NT2/D1 (cell line): ENCODE results near the gene GOLGA8N.

Experiments
- DNase-seq: peaks from one replicate; pipeline ENCODE4 v3.0.0-alpha.2; 2011; ENCODE audit warnings: low read depth, low spot score
- H3K27me3 ChIP-seq: 2 replicates; pipeline ENCODE4 v1.6.0; 2011; ENCODE audit warnings: mild to moderate bottlenecking; ENCODE audit not compliant: insufficient read length, insufficient read depth
- H3K36me3 ChIP-seq: 2 replicates; pipeline ENCODE4 v1.6.1; 2011; ENCODE audit warnings: mild to moderate bottlenecking, low read length, mixed read lengths; ENCODE audit not compliant: insufficient read depth, insufficient read length
- H3K4me1 ChIP-seq: 2 replicates; pipeline ENCODE4 v1.5.1; 2011; ENCODE audit not compliant: insufficient read depth, insufficient read length
- H3K4me3 ChIP-seq: 2 replicates; pipeline ENCODE4 v1.5.1; 2011; ENCODE audit warnings: low read depth; ENCODE audit not compliant: insufficient read length
- H3K9ac ChIP-seq: 2 replicates; pipeline ENCODE4 v1.6.0; 2011; ENCODE audit warnings: low read depth; ENCODE audit not compliant: insufficient read length
- H3K9me3 ChIP-seq: 2 replicates; pipeline ENCODE4 v1.5.1; 2011; ENCODE audit warnings: mild to moderate bottlenecking, low read length; ENCODE audit not compliant: insufficient read depth
- SUZ12 ChIP-seq: IDR thresholded peaks from 2 replicates; pipeline ENCODE4 v1.6.1; 2011; ENCODE audit not compliant: insufficient read length, insufficient read depth; ENCODE audit errors: extremely low read depth
- YY1 ChIP-seq: IDR thresholded peaks from 2 replicates; pipeline ENCODE4 v1.6.1; 2011; ENCODE audit not compliant: insufficient read length, insufficient read depth
- ZNF274 ChIP-seq: IDR thresholded peaks from 2 replicates; pipeline ENCODE4 v1.6.1; 2011; ENCODE audit warnings: mild to moderate bottlenecking, low read depth, low read length

The GOLGA8N gene

DNA sequence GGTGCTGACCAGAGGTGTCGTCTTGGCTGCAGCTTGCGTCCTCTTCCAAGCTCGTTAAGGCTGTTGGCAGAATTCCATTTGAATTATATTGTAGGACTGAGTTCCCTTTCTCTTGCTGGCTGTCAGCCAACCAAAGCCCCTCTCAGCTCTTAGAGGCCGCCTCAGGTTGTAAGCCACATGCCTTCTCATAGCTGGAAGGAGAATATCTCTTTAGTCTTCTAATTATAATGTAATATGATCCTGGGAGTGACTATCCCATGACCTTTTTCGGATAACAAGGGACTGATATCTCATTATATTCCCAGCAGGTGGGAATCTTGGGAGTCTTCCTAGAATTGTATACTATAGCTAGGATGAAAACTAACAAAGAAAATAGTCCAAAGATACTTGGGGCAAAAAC, 53.0 kb downstream of the GOLGA8N start:
- Histone ChIP-seq H3K9ac (no peak overlapping the region), H3K4me3 (no peak overlapping the region), H3K27me3 (no peaks in the 10 kb centered on the region), H3K4me1 (peaks cover 2% of the 10 kb centered on the region), H3K9me3 (no peaks in the 10 kb centered on the region), H3K36me3 (no peaks in the 10 kb centered on the region)
- TF ChIP-seq YY1 (no peak), SUZ12 (no peak), ZNF274 (no peak)
- no peak for DNase-seq

DNA sequence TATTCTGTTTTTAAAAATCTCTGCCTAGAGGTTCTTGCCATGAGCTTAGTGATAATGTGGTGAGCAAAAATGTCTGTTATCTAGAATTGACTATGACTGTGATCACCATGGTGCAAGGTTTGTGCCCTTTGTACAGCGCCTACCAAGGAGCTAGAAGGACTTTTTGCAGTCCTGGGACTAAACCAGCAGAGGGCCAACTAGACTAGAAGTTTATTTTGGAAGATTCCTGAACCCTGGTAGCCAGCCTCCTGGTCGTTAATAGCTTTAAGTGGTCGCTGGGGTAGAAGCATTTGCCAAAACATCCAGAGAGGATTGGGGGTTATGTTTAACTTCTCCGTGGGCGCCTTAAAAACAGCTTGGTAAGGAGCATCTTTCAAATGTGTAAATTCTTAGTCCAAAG, 56.1 kb downstream of the GOLGA8N start:
- Histone ChIP-seq H3K27me3 (no peaks in the 10 kb centered on the region), H3K4me1 (peaks cover 1% of the 10 kb centered on the region), H3K9ac (no peak overlapping the region), H3K36me3 (no peaks in the 10 kb centered on the region), H3K4me3 (no peak overlapping the region), H3K9me3 (no peaks in the 10 kb centered on the region)
- DNase-seq = no peak
- TF ChIP-seq SUZ12 (no peak), YY1 (no peak), ZNF274 (no peak)

DNA sequence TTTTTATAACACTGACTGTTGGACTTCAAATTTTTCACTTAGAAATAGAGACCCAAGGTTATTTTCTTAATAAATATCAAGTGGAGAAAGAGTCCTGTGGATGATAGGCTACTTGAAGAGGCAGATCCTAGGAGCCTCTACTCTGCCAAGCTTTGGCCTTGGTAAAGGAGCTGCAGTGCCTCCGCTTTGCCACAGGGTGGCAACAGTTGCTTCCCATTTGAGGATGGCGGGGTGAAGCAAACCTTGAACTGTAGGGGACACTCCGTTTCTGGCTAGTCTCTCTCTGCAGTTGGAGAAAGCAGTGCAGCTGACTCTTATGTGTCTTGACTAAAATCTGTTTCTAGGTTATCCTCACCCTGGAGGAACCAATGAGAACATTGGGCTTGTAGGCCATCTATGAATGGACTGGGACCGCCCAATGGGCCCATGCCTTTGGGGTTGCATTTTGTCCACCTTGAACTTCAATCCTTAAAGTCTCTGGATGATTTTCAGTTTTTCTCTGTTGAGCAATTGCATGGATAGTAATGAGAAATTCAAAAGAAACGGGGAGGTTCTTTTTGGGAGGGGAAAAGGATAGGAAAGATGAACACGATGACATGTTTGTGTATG, 58.1 kb downstream of the GOLGA8N start:
- TF ChIP-seq ZNF274 (no peak), YY1 (no peak), SUZ12 (no peak)
- Histone ChIP-seq H3K4me3 (no peak overlapping the region), H3K4me1 (peaks cover 4% of the 10 kb centered on the region), H3K27me3 (no peaks in the 10 kb centered on the region), H3K9ac (no peak overlapping the region), H3K36me3 (no peaks in the 10 kb centered on the region), H3K9me3 (no peaks in the 10 kb centered on the region)
- DNase-seq = no peak

DNA sequence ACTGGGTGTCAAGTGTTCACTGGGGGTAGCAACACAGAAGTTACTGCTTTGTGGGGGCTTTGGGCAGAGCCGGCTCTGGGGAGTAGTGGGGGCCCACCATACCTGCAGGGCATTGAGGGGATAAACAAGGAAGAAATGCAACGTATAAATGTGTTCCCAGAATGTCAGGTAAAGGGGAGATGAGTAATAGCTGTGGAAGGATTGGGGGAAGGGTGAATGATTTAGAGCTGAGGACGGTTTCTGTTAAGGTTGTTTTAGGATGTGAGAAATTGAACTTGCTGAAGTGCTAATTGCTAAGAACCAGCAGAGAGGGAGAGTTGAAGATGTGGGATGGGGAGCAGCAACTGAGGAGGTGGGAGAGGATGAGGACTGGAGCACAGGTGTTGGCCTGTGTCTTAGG, 58.9 kb downstream of the GOLGA8N start:
- H3K9me3 ChIP-seq = no peaks in the 10 kb centered on the region
- H3K27me3 ChIP-seq = no peaks in the 10 kb centered on the region
- no peak overlapping the region for H3K4me3 ChIP-seq
- DNase-seq = no peak
- TF ChIP-seq SUZ12 (no peak), ZNF274 (no peak), YY1 (no peak)
- no peak overlapping the region for H3K9ac ChIP-seq
- no peaks in the 10 kb centered on the region for H3K36me3 ChIP-seq
- peaks cover 4% of the 10 kb centered on the region for H3K4me1 ChIP-seq

DNA sequence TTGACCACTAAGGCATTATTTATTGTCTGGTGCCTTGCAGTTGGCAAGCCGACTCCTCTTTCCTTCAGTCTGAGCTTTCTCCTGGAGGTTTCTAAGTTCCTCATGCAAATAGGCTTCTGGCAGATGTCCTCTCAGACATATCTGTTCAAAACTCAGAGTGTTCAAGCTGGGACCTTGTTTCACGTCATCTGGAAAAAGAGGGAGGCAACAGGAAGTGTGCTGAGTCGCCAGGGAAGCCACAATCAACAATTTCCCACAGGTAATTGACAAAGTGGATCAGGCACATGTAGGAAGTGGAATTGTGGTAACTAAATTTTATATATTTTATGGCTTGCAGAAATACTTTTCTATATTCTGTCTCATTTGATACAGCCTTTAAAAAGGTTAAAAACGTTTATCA, 62.8 kb downstream of the GOLGA8N start:
- H3K9ac ChIP-seq = no peak overlapping the region
- no peaks in the 10 kb centered on the region for H3K27me3 ChIP-seq
- no peak overlapping the region for H3K4me3 ChIP-seq
- peaks cover 4% of the 10 kb centered on the region for H3K4me1 ChIP-seq
- H3K9me3 ChIP-seq = no peaks in the 10 kb centered on the region
- no peak for TF ChIP-seq YY1
- no peak for TF ChIP-seq SUZ12
- TF ChIP-seq ZNF274 = no peak
- no peak for DNase-seq
- H3K36me3 ChIP-seq = no peaks in the 10 kb centered on the region

DNA sequence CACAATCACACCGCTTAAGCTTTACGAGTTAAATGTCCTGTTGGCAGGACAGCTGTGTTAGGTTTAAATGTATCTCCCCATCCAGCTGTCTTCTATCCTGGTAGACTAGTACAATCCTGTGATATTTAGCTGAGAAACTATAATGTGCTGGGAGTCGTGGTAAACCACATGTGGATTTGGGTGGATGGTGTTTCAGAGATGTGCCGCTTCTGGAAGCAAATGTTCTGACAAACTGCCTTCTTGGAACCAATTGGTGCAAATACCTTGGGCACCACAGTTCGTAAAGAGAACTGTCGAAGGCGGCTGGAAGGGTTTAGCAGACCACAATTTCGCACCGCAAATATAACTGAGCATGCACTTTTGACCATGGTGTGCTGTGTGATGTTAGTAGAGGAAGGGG, 63.2 kb downstream of the GOLGA8N start:
- DNase-seq = no peak
- no peak for TF ChIP-seq SUZ12
- TF ChIP-seq YY1 = no peak
- TF ChIP-seq ZNF274 = no peak
- Histone ChIP-seq H3K4me3 (no peak overlapping the region), H3K4me1 (peaks cover 4% of the 10 kb centered on the region), H3K36me3 (no peaks in the 10 kb centered on the region), H3K27me3 (no peaks in the 10 kb centered on the region), H3K9me3 (no peaks in the 10 kb centered on the region), H3K9ac (no peak overlapping the region)
